ENCODE data around the gene ZFP30. TPM values are rescaled to one million over a fixed set of nuclear protein-coding genes. Genes with fewer than 3 reads are reported as not detected.

Gene ZFP30
- polyA plus RNA-seq, 1 donor = 29.6 TPM

GRCh38 chr19:37564624-37565369 lies 90.5 kb downstream of the ZFP30 start:
- DNase-seq = no peak

Other genes with a start within 250 kb of the ZFP30 start
- 14.1 TPM for gene ZNF569, start 188.0 kb downstream of the ZFP30 start, polyA plus RNA-seq (ENCODE audit: insufficient read length)
- 11.6 TPM for gene ZNF570, start 186.1 kb downstream of the ZFP30 start, polyA plus RNA-seq (ENCODE audit: insufficient read length)
- gene ZNF793, start 148.5 kb downstream of the ZFP30 start, polyA plus RNA-seq (ENCODE audit: insufficient read length) = 38.0 TPM
- 14.0 TPM for gene ZNF571, start 60.7 kb downstream of the ZFP30 start, polyA plus RNA-seq (ENCODE audit: insufficient read length)
- 7.3 TPM for gene ZNF540, start 60.6 kb downstream of the ZFP30 start, polyA plus RNA-seq (ENCODE audit: insufficient read length)
- gene ZNF607, start 64.3 kb upstream of the ZFP30 start, polyA plus RNA-seq (ENCODE audit: insufficient read length) = 16.5 TPM
- 20.9 TPM for gene ZNF573, start 124.1 kb upstream of the ZFP30 start, polyA plus RNA-seq (ENCODE audit: insufficient read length)

Data from left kidney (tissue), 2 donors.